HG03045 (cell line): ENCODE data around the gene MACROD2.
"Not testable (repeated sequence)": the region's sequence is repeated elsewhere in the genome, so short reads cannot be mapped to it uniquely, and the experiment has no call there.

Source experiments
- ATAC-seq: cut with Tn5 transposase; IDR thresholded peaks from one replicate; pipeline ENCODE4 v1.9.1; 2021; ENCODE audit warnings: mild to moderate bottlenecking, moderate library complexity; ENCODE audit not compliant: unreplicated experiment

Gene MACROD2

DNA sequence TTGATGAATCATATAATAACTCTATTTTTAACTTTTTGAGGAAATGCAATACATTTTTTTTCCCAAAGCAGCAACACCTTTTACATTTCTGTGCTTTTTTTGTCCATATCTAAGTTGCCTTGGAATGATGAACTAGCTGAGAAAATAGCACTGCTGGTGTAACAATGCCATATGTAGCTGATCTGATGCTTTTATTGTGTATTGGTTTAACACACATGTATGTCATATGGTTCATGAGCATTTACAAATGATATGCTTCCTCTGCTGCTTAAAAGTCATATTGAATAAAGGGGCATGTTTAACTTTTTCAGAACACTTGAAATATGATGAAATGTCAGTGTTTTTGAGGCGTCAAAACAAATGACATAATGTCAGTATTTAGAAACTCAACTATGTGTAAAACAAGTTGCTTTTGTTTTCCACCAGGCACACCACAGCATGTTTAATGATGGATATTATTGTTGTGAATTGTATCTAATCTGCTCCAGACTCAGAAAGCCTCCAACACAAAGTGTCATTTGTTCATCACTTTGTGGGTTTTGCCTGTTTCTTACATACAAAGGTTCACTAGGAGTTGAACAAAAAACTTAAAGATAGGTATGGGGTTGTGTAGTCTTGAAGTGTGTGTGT lies 1117.9 kb downstream of the MACROD2 start:
- ATAC-seq = no peak

DNA sequence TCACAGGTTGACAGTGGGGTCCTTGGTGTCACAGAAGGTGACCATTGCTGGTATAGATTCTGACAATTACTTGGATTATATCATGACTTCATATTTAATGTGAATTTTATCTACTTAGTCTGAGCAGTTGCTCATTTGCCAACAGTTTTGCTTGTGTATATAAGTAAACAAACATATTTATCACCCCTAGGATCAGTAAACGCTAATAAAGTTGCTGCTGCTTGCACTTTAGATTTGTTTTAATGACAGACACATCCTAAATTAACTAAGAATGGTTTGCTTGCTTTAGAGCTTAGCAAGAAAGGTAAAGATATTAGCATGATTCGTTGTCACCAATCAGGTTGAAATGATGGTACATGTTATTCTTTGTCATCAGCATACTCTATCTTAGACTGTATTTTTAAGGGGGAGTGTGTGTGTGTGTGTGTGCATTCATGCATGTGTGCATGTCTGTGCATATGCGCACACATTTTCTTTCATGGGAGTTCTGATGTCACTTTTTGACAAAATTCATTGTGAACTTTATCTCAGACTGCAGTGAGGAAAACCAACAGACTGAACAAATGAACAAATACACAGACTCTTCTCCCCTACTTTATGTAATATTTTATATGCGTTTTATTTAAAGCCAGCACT lies 1124.7 kb downstream of the MACROD2 start:
- ATAC-seq = no peak

DNA sequence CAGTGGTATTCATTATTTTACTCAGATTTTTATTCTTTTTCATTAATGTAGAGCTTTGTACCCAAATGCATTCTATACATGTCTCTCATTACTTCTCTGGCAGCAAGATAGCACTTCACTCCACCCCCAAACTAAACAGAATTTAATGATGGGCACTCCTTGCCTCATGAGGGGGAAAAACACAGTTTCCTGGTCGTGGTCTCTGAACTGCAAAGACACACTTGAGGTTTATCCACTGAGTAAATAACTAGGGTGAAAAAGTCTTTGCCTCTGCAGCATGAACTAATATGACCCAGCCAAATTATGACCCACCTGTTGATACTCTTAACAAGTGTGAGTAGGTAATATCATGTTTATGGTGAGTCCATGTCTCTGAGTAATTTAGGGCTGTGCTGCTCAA lies 1127.3 kb downstream of the MACROD2 start:
- ATAC-seq = no peak

DNA sequence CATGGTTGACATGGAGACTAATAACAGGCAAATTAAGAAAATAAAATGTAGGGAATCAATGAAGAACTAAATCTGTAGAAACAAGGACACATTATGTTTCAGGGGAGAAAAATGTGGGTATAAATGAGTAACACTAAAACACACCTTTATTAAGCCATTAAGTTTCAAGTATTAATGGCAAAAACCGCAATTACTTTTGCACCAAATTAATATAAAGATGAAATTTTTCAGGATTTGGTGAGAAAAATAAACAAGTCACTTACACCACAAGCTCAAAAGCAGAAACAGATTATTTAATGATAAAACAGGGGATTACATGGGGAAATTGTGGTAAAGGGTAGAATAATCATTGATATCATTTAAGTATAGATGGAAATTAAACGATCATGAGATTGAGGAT lies 1135.9 kb downstream of the MACROD2 start:
- ATAC-seq = no peak

DNA sequence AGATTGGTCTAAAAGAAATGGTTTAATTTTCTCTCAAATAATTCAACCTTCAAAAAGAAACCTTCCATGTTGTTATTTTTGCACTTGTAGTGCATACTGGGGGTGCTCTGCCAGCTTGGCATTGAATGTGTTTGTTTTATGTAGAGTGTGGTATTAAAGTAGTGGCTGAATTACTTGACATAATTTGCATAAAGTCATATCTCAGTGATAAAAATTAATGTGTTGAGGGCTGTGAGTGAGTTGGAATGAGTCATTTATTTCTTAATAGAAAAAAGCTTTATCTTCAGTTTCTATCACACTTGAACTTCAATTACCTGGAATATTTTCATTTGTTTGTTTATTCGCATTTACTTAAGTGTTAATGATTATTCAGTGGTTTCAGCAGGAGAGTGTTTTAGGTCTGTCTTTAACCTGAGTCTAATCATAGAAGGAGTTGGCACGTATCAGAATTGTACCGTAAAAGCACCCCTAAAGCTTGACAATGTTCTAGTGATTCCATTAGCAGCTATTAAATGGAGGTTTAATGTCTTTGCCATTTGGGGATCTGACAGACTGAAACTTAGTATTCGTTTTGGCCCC lies 1143.3 kb downstream of the MACROD2 start:
- no peak for ATAC-seq

DNA sequence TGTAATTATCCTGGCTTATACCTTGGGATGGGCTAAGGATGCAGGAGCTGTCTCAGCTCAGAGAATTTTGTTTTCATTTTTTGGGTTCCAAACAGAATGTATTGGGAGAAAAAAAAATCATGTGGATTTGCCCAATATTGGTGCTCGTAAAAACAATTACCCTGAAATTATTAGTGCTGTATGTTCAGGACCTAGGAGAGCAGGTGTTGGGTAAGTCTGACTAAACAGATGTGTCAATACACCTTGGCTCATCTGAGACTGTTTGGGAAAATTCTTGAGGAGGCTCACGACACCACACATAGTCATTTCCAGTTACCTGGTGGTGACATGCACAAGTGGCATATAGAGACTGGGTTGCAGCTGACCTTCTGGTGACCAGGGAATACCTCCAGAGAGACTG lies 1144.2 kb downstream of the MACROD2 start:
- ATAC-seq = no peak

DNA sequence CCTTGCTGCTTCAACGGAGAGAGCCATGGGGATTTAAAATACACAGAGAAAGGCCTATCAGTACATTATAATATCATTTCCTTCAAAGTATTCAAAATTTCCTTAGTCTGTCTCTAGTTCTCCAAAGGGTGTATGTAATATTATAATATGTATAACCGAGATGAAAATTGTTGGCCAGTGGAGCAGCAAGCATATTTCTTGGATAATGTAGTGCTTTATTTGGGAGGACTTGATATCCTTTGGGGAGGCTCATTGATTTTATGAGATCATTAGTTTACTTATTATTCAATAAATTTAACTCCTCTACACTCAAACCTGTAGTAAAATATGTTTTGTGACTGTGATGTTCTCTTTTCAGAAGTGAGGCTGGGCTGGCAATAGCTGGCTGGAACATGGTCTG lies 1145.0 kb downstream of the MACROD2 start:
- no peak for ATAC-seq

DNA sequence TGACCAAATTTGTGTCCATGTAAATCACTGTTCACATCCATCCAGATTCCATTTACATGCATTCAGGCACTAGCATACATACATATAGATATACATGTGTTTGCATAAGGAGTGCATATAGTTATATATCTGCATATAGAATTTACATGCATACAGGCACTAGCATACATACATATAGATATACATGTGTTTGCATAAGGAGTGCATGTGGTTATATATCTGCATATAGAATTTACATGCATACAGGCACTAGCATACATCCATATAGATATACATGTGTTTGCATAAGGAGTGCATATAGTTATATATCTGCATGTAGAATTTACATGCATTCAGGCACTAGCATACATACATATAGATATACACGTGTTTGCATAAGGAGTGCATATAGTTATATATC lies 1145.6 kb downstream of the MACROD2 start:
- ATAC-seq = not testable (repeated sequence)

DNA sequence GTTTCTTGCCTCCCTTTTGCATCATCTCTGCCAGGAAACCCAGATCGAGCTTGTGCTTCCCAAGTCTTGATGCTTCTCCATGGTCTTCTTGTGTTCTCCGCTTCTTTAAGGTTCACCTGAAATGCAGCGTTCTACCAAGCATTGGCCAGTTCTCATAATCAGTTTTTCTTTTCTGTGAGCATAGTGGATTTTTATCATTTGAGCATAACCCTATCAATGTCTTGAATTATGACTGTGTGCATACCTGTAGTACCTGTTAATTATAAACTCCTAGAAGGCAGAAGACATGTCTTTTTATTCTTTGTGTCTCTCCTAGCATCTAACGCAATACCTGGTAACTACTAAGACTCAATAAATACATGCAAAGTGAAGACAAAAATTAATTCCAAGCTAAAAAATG lies 1146.5 kb downstream of the MACROD2 start:
- ATAC-seq = no peak

DNA sequence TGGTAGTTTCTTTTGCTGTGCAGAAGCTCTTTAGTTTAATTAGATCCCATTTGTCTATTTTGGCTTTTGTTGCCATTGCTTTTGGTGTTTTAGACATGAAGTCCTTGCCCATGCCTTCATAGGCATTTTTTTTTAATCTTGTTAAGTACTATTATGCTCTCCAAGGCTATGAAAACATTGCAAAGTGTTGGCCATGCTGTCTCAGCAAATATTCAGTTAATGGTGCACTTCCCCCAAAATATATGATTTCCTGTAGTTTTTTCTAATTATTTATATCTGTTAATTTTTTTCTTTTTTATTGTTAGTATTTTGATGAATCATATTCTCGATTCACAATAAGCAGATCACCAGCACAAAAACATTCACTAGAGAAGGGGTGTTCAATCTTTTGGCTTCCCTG lies 1148.2 kb downstream of the MACROD2 start:
- no peak for ATAC-seq

DNA sequence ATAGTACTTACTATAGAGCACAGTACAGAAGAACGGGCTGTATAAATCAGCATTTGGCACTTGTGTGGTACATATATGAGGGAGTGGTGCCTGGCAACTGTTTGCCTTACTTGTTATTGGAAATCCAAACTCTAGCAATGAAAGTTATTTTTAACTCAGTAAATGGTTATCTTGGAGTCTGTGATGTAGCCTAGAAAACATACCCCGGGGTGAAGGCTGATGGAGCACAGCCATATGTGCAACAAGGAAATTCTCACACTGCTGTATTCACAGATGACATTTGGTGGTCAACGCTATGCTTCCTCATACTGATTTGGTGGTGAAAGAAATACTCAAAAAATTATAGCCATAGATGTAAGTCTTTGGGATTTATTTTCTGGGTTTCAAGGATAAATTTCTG lies 1149.6 kb downstream of the MACROD2 start:
- no peak for ATAC-seq

DNA sequence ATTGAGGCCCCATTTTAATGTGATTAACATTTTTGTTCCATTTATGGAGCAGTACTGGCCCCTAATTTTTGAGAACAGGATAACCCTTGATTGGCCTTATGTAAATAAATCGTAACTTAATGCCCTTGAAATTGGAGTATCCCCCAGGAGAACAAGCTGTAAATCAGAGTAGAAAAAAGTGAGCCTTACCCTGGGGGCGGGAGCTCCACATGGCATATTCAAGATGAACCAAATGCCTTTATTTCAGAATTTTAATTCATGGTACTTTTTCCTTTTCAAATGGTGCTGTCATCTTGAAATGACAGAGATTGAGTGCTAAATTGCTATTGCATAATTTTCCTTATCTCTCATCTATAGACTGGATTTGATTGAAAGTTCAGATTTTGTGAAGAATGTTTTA lies 1151.6 kb downstream of the MACROD2 start:
- ATAC-seq = no peak

DNA sequence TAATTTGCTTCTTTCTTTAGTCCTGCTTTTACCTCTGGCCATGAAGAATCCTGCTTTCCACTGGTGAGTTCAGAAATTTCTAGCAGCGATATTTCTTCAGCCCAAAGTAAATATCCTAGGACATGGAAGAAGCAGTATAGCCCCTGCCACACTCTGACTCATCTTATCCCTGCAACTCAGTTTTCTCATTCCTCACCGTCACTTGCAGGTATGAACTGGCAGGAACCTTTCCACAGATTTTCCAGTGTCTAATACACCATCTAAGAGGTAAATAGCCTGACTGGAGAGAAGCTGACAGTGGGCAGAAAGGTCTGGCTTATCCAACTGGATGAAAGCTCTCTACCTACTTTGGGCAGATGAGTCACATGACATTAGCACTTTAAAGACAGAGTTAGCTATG lies 1158.8 kb downstream of the MACROD2 start:
- no peak for ATAC-seq

DNA sequence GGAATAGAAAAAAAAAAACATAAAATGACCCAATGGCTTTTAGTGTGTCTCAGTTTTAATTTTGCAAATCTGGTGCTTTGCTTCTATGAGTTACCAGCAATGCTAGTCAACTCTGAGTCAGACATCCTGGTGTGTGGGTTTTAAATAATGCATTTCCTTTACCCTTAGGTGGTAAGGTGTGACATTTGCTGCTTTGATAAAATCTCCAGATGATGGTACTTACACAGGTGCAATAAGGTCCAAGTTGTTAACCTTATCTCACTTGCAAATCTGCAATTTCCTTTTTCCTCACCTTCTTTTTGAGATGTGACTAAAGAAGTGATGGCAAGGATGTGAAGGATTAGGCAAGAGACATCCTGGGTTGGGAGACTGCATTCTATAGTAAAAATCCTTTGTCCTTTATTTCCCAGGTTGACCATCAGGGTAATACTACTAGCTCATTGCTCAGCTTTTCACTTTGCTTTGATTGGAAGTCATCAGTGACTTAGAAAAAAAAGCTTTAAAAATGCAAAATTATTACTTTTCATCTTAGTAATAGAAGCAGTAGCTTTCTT lies 1160.6 kb downstream of the MACROD2 start:
- no peak for ATAC-seq

DNA sequence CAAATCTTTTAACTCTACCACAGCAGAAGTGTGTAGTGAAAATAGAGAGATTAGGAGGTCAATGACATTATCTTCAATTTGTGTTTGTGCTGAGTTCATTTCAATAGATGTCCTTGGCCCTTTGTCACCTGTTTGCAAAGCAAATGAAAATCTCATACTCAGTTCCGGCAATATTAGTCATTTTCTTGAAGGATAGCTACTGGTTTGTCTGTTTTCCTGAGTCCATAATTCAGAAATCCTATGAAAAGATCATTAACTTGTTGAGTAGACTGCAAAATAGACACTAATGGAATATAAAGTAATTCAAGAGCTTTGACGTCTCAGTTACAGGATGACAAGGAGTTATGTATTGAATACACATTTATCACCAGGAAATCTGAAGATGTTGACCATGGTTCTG lies 1163.2 kb downstream of the MACROD2 start:
- ATAC-seq = no peak

DNA sequence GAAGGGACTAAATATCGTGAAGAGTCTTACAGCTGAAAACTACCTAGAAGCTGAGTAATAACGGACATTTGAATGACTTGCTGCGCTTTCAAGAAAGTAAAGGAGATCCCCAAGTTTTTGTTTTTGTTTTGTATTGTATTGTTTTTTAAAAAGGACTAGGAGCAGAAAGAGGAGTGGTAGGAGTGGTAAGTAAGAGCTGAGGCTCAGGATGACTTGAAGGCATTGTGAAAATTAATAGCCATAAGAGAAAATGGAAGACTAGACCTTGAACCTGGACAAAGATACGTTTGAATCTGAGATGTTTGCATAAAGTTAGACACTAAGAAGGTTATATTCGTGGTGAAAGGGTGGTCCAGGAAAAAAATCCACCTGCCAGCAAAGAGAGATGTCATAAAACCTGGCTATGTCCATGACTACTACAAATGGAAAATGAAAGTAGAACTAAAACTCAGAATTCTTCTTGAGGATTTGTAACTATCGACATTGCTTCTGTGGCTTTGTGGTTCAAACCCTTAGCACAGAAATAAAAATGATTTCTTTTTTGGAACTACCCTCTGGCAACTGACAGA lies 1166.8 kb downstream of the MACROD2 start:
- ATAC-seq = peak; percentile 76

DNA sequence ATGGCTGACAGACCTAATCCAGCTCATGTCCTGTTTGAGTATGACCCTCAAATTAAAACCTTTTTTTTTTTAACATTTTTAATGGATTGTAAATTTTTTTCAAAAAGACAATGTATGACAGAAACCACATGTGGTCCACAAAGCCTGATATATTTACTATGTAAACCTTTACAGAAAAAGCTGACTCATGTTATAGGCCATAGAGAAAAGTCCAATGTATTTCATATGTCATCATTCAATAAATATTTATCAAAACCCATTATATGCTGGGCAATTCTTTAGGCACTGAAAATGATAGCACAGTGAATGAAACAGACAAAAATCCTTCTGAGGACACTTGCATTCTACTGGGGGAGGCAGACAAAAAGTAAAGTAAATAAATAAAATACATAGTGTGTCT lies 1168.3 kb downstream of the MACROD2 start:
- ATAC-seq = no peak

DNA sequence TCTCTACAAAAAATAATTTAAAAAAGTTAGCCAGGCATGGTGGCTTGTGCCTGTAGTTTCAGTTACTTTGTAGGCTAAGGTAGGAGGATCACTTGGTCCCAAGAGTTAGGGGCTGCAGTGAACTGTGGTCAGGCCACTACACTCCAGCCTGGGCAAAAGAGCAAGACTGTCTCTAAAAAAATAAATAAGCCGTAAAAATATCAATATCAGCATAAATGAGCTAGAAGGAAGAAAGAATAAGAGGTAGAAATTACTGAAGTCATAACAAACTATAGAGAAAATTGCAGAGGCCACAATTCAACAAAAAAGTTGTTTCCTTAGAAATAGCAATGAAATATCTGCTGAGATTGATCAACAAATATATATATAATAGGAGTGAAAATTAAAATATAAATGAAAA lies 1169.4 kb downstream of the MACROD2 start:
- no peak for ATAC-seq

DNA sequence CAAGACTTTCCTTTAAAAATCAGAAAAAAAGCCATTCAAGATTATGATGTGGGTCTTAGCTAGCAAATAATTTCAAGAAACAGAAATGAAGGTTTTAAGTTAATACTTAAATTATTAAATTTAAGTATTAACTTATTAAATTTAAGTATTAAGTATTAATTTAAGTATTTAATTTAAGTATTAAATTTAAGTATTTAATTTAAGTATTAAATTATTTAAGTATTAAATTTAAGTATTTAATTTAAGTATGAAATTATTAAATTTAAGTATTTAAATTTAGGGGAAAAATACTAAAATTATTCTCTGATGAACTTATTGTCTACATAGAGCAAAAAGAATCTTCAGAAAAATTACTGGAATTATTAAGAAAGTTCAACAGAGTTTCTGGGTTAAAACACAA lies 1171.4 kb downstream of the MACROD2 start:
- no peak for ATAC-seq

DNA sequence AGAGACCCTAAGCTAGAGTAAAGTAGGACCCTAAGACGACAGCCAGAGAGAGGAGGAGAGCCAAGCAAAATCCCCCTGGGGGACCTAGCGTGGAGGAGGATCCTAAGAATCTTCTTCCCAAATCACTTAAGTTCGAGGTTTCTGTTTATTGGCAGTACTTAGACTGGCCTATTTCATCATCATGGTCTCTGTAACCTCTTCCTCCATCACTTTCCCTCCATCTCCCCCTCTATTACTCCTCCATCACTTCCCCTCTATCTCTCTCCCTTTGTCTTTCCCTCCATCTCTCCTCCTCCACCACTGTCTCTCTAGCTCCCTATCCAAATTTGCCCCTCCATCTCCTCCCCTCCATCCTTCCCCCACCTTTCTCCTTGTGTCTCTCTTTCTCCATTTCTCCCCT lies 1175.7 kb downstream of the MACROD2 start:
- no peak for ATAC-seq

DNA sequence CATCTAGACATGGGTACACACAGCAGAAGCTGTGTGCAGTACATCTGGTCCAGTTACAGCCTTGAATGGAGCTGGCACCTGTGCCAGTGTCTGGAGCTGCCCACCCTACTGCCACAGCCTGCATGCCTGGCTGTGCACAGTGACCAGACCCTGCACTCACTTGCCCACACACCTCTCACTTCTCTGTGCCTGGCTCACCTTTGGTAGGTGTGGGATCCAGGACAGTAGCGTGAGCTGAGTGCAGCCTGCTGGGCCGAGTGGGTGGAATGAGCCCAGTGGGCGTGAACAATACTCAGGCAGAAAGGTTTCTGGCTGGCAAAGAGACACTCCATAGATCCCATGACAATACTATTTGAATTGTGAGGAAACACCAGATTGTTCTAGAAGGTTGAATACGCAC lies 1181.6 kb downstream of the MACROD2 start:
- ATAC-seq = no peak

DNA sequence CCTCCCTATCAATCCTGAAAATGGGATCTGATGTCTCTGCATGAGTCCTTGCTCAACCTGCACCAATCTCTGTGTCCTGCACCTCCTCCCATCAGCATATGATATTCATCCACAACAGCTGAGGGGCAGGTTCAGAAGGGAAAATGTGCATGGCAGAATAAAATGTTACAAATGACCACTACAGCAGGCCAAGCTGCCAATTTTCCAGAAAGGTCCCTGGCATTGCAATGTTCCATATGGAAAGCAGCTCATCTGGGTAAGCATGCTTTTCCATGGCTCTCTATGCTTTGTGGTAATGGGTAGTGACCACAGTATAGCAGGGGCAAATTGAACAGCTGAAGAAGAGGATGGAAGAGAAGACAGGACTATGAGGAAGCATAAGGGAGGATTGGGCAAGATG lies 1183.3 kb downstream of the MACROD2 start:
- no peak for ATAC-seq
